Kidney glomerular epithelial cell (primary cell): ENCODE measurements around the gene PLPPR5.

ENCODE experiments used
- DNase-seq: peaks from one replicate; lab custom pipeline; 2025; lab: John Stamatoyannopoulos, UW

The PLPPR5 gene

DNA sequence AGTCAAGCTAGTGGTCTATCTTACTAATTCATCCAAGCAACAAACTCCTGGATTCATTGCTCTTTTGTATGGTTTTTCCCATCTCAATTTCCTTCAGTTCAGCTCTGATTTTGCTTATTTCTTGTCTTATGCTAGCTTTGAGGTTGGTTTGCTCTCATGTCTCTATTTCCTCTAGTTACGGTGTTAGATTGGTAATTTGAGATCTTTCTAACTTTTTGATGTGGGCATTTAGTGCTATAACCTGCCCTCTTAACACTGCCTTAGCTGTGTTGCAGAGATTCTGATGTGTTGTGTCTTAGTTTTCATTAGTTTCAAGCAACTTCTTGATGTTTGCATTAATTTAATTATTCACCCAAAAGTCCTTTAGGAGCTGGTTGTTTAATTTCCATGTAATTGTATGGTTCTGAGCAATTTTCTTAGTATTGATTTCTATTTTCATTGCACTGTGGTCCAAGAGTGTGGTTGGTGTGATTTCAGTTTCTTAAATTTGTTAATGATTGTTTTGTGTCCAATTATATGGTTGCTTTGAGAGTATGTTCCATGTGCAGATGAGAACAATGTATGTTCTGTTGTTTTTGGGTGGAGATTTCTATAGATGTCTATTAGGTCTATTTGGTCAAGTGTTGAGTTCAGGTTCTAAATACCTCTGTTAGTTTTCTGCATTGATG, 154.6 kb downstream of the PLPPR5 start:
- DNase-seq, result no peak

- DNase-seq, result no peak
These were observed 162.4 kb downstream of the PLPPR5 start for GRCh38 chr1:98842241-98842640.
